ENCODE results near the gene RNLS. TPM values are rescaled to one million over a fixed set of nuclear protein-coding genes. Genes with fewer than 3 reads are reported as not detected.
A peak's percentile ranks its signal among the peaks of the same experiment; 100 is the strongest.

RNLS gene
- polyA plus RNA-seq (2012; ENCODE audit: insufficient read length, low read depth): 11.1 TPM

- TF ChIP-seq TAF1 (IDR thresholded peaks at IDR 0.05; ENCODE audit: borderline replicate concordance, insufficient read depth, low read length) (no peak), POLR2AphosphoS5 (IDR thresholded peaks at IDR 0.05; ENCODE audit: low read depth, low read length) (0 out of 2 replicates have a peak, but pooled peaks have one; percentile 36), FOXP2 (optimal IDR thresholded peaks at IDR 0.05; ENCODE audit: borderline replicate concordance, extremely low read depth, extremely low read length, insufficient read depth) (peak; percentile 22)
These were observed at the start of gene RNLS for GRCh38 chr10:88582806-88583583. Gene RNLS (minus strand): TSS chr10:88583318.

- no peak for TF ChIP-seq REST (IDR thresholded peaks at IDR 0.05; ENCODE audit: insufficient read depth in 1 of 2, low read depth in 2 of 2, low read length in 2 of 2)
- TF ChIP-seq TAF1 (IDR thresholded peaks at IDR 0.05; ENCODE audit: borderline replicate concordance, insufficient read depth, low read length): no peak
- TF ChIP-seq POLR2AphosphoS5 (IDR thresholded peaks at IDR 0.05; ENCODE audit: low read depth, low read length): no peak
- TF ChIP-seq FOXP2 (optimal IDR thresholded peaks at IDR 0.05; ENCODE audit: borderline replicate concordance, extremely low read depth, extremely low read length, insufficient read depth): no peak
These were observed 41.7 kb upstream of the RNLS start for GRCh38 chr10:88624840-88625239.

GRCh38 chr10:88623835-88624234 lies 40.7 kb upstream of the RNLS start:
- TF ChIP-seq REST (IDR thresholded peaks at IDR 0.05; ENCODE audit: insufficient read depth in 1 of 2, low read depth in 2 of 2, low read length in 2 of 2): no peak
- TF ChIP-seq TAF1 (IDR thresholded peaks at IDR 0.05; ENCODE audit: borderline replicate concordance, insufficient read depth, low read length): no peak
- TF ChIP-seq FOXP2 (optimal IDR thresholded peaks at IDR 0.05; ENCODE audit: borderline replicate concordance, extremely low read depth, extremely low read length, insufficient read depth): no peak
- no peak for TF ChIP-seq SIN3A (IDR thresholded peaks at IDR 0.05; ENCODE audit: borderline replicate concordance, insufficient read depth, low read length)
- no peak for TF ChIP-seq POLR2AphosphoS5 (IDR thresholded peaks at IDR 0.05; ENCODE audit: low read depth, low read length)

GRCh38 chr10:88620441-88620840 lies 37.3 kb upstream of the RNLS start:
- TF ChIP-seq FOXP2 (optimal IDR thresholded peaks at IDR 0.05; ENCODE audit: borderline replicate concordance, extremely low read depth, extremely low read length, insufficient read depth) (no peak), POLR2AphosphoS5 (IDR thresholded peaks at IDR 0.05; ENCODE audit: low read depth, low read length) (no peak), REST (IDR thresholded peaks at IDR 0.05; ENCODE audit: insufficient read depth in 1 of 2, low read depth in 2 of 2, low read length in 2 of 2) (no peak), TAF1 (IDR thresholded peaks at IDR 0.05; ENCODE audit: borderline replicate concordance, insufficient read depth, low read length) (no peak), SIN3A (IDR thresholded peaks at IDR 0.05; ENCODE audit: borderline replicate concordance, insufficient read depth, low read length) (no peak)

- TF ChIP-seq REST (IDR thresholded peaks at IDR 0.05; ENCODE audit: insufficient read depth in 1 of 2, low read depth in 2 of 2, low read length in 2 of 2) (no peak), POLR2AphosphoS5 (IDR thresholded peaks at IDR 0.05; ENCODE audit: low read depth, low read length) (no peak), FOXP2 (optimal IDR thresholded peaks at IDR 0.05; ENCODE audit: borderline replicate concordance, extremely low read depth, extremely low read length, insufficient read depth) (no peak), TAF1 (IDR thresholded peaks at IDR 0.05; ENCODE audit: borderline replicate concordance, insufficient read depth, low read length) (no peak), SIN3A (IDR thresholded peaks at IDR 0.05; ENCODE audit: borderline replicate concordance, insufficient read depth, low read length) (no peak)
These were observed 35.4 kb upstream of the RNLS start for GRCh38 chr10:88618496-88618895.

Data from PFSK-1 (cell line).